Measurements from ENCODE around the gene BUB3.

The BUB3 gene

GRCh38 chr10:123141791-123142700 lies 12.2 kb upstream of the BUB3 start:
- no peak for DNase-seq

GRCh38 chr10:123142701-123143161 lies 11.5 kb upstream of the BUB3 start:
- no peak for DNase-seq

DNA sequence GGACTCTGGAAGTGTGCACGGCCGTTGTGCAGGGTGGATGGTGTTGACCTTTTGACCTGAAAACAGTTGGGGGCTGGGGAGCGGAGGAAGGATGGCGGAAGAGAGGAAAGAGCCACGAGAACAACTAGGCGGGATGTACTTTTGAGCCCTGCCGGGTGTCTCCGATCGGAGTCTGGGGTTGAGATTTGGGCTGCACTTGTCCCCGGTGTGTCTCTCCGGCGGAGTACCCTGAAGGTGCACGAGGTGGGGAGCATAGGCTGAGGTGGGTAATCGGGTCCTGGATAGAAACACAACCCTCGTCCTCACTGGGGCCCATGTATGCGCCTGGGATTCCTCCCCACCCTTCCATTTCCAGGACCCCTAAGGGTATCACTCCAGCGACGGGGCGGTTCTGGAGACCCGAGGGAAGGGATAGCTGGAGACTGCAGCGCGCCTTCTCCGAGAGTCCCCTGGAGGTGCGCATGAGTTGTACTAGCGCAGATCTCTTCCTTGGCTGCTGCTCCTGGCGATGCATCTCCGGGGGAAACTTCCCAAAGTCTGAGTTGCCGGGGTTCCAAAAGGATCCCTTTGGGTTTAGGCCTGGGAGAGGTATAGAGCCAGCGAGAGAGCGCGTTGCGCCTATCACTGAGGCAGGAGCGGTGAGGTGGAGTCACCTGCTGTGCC lies 10.9 kb upstream of the BUB3 start:
- DNase-seq = no peak

GRCh38 chr10:123143825-123144168 lies 10.4 kb upstream of the BUB3 start:
- no peak for DNase-seq

DNA sequence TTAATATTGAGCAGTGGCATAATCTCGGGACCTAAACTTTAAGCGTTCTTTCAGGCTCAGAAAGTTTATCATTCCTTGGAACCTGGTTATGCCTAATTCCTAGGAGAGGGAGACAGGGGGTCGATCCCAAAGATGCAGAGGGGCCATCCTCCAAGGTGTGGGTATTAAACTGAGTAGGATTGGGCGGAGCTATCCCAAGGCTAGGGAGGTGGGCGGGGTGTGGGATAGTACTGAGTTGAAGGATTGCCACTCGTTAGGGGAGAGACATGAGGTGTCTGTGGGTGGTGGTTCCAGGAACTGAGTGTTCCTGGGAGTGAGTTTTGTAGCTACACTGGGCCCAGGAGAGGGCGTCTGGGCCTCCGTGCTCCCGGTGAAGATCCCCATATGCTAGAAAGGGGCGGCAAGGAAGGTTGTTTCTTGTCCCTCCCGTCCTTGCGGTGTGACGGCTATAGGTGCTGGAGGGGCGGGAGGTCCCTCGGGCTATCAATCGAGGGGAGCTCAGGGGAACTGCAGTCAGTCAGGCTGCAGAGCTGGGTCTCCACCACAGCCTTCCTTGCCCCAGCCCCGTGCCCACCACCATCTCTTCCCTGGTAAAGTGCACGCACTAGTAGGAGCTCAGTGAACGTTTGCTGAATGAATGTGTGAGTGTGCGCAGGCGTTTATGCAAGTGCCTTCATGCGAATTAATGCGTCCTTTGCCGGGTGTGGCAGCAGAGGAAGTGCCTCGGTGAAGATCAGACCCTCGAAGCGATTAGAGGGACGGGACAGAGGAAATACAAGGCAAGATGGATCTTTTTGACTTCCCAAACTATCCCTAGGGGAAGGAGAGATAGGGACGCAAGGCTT lies 9.3 kb upstream of the BUB3 start:
- no peak for DNase-seq

- DNase-seq = no peak
Measured at GRCh38 chr10:123145542-123146012, 8.6 kb upstream of the BUB3 start.

DNA sequence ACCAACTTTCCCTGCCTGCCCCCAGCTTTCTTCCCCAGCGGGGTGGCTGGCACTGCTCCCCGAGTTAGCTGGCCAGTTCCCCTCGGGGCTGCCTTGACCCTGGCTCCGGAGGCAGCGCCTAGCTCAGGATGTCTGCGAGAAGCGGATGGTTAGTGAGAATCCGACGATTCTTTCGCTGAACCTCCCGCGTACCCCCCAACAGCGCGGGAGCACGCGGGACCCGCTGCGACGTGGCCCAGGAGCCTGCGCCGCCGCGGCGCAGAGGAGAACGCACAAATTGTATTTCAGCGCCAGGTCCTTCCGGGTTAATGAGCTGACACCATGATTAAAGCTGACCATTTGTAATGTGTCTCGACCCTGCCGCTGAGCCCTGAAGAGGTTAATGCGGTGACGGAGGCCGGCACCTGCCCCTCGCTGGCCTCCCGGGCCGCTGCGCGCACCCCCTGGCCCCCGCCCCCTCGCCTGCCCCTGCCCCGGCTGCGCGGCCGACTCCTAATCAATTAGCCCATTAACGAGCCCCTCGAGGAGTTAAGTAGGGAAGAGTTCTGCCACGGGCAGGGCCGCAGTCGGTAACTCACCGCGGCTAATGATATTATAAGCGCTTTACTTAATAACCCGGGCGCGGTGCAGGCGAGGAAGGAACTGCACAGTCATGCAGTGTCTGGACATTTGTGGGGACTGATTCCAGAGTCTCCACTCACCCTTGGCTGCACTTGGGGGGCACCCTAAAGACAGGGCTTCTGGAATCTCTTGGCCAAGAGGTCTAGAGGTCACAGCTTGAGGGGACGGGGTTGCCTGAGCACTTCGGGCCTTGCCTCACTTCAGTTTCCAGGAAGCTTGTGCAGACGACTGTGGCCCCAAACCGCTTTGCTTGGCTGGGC lies 7.9 kb upstream of the BUB3 start:
- no peak for DNase-seq

GRCh38 chr10:123146894-123147634 lies 7.1 kb upstream of the BUB3 start:
- DNase-seq = no peak

- DNase-seq = no peak
Measured at GRCh38 chr10:123147635-123148413, 6.4 kb upstream of the BUB3 start, which contains the start of gene HMX2. Gene HMX2, plus strand, starts transcription at chr10:123148136. Its CDS starts 243 bp downstream, at chr10:123148379.

DNA sequence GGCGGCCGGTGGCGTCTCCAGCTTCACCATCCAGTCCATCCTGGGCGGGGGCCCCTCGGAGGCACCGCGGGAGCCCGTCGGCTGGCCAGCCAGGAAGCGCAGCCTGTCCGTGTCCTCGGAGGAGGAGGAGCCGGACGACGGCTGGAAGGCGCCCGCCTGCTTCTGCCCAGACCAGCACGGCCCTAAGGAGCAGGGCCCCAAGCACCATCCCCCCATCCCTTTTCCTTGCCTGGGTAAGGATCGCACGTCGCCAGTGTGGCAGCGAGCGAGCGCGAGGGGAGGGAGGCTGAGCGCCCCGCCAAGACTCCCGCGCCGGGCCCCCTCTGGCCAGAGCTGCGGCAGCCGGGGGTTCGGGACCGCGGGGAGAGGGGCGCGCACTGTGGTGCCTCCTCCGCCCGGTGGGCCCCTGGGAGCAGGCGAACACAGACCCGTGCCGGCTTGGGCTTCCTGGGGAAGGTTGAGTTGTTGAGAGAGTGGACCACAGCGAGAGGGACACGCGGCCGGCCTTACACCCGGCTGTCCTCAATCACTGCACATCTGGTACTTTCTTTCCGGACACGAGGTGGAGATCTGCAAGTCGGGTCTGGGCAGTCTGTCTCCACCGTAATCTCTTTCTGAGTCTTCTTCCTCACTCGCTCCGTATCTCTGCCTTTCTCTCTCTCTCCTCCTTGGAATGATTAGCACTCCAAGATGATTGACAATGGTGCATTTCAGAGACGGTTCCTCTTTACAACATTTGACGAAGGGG lies 5.6 kb upstream of the BUB3 start:
- DNase-seq = no peak

DNA sequence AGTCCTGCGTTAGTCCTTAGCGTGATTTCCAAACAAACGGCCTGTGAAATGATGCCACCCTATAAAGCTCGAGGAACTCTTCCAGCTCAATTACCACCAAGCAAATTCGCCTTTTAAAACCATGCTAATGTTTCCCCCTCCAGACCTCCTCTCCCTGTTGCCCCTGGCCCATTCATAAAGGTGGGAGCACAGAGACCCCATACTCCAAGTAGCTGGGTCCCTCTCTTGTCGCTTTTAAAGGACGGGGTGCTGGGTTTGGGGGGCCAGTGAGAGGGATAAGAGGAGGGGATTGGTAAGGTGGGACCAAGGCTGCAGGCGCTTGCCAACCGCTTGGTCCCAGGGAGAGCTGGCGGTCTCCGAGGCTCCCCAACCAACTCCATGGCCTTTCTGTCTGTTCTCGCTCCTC lies 5.0 kb upstream of the BUB3 start:
- DNase-seq = no peak

GRCh38 chr10:123149568-123150270 lies 4.5 kb upstream of the BUB3 start:
- DNase-seq = no peak

DNA sequence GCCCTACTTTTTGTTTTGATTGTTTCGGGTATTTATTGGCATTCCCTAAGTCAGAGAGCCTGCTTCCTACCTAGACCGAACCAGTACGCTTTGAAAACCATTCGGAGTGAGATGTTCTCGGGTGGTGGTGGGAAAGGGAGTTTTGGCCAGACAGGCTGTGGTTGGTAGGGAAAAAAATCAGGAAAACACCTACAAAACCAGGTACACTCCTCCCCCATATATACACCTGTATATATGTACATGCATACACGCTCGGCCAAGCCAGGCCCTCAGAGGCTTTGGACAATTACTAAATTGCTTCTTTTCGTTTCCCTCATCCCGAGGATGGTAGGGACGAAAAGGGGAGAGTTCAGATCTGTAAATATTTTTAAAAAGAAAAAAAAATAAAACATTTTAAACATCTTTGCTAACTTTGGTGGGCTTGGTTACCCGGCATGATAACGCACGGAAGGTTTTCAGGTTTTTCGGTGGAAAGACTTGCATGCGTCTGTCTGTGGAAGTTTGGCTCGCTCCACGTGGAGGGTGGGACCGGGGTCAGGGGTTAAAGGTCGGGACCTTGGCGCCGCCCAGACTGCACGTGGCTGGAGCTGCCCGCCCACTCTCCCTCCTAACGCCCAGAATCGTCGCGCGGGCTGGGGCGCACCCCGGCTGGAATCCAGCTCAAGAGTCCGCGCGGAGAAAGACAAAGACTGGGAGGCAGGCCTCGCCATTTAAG lies 3.8 kb upstream of the BUB3 start:
- DNase-seq = no peak

- no peak for DNase-seq
Measured at GRCh38 chr10:123150986-123151736, 3.0 kb upstream of the BUB3 start.

DNA sequence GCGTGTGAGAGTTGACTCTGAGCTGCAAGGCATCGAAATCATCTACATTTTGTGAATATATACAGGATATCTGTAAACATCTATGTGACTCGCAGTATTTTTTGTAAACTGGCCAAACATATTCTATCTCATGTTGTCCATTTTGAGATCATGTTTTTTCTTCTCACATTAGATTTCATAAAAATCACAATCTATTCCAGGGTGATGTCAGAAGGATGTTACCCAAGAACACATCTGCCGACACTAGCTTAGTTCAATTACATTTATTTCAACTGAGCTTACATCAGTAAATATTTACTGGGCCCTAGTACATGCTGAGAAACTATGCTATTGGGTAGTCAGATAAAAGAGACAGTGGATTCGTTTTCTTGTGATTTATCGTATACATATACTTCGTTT lies 2.5 kb upstream of the BUB3 start:
- DNase-seq = no peak

- no peak for DNase-seq
Measured at GRCh38 chr10:123153486-123154091, 613 bp upstream of the BUB3 start.
